Measurements from ENCODE around the gene PPFIA4.
A peak's percentile ranks its signal among the peaks of the same experiment; 100 is the strongest.

PPFIA4 gene

DNA sequence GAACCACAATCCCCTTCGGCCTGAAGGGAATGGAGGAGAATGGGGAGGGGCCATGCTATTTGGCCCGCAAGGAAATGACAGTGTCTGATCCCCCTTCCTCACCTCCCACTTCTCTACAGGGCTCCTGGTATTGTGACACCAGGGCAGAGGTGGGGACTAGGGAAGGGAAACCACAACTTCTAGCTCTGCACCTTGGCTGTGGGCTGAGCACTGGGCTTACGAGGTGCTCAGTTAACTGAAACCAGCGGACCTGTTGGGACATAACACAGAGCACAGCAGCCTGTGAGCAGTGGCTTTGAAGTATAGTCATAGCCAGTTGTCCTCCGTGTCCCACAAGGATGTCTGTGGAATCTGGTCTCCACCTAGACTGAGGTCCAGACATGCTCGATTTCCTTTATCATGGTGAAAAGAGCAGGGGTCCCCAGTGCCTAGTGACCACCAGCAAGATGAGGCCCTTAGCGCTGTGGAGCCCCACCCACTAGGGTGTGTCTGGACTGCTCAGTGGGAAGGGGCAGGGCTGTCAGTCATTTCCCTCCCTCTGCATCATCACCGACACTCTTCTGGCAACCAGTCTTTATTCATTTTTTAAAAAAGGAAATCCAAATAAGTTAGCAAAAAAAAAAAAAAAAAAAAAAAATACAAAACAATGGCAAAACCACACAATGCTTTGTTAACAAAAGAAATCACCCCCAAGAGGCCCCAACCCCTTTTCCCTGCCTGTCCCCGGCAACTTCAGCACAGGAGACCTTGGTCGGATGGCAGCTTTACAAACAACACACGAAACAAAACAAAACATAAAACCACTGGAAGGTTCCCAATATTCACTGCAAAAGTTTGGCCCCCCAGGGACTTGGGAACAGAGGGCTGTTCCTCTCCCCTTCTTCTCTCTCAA, 56.5 kb downstream of the PPFIA4 start:
- no peak for DNase-seq (ENCODE audit: low spot score)

DNA sequence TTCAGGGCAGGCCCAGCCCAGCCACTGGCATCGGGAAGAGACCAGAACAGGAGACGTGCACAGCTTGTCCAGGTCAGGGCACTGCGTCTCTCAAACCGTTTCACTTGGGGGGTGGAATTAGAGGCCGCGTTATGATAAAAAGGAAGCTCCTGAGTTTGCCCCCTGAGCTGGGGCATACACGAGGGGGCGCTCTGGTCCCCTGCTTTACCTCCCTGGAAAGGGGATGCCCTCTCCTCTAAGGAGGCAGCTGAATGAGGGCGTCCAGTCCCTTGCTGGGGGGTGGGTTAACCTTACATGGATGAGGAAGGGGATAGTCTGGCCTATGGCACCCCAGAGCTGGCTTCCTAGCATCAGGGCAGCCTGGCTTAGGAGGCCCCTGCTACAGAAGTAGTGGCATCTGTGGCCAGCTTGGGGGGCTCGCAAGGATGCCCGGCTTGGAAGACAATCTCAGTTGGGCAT, 57.2 kb downstream of the PPFIA4 start:
- no peak for DNase-seq (ENCODE audit: low spot score)

DNA sequence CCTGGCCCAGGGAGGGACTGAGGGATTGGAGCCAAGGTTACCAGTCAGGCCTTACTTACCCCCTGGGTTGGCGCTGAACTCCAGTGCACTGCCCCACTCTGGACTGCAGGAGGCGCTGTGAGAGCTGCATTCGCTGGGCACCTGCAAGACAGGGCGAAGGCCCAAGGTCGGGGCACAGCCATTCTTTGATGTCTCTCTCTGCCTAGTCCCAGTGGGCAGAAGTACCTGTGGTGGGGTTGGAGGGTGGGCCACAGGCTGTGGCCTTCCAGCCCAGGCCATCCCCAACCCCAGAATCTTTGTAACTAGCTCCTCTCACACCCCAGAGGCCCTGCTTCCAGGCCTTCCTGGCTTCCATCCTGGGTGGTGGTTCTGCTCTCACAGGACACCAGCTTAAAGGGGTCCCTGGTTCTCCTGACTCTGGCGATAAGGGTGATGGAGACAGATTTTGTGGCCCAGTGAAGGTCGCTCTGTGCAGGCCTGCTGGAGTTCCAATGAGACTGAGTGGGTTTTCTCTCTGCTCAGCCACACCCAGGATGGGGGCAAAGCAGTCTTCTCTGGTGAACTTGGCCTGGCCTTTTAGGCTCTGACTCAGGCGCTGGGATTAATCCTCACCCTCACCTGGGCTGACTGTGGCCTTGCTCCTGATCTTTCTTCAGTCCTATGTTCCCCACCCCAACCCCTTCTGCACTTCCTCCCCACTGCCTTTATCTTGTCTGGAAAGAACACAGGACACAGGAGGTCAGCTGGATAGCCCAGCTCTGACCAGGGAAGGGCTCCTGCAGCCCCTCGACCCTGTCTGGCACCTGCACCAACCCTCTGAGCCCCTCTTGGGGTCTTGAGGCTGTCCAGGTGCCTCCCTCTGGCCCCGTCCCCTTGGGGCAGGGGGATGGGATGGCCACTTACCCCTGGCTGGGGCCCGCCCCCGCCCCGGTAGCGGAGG, 58.6 kb downstream of the PPFIA4 start:
- DNase-seq (ENCODE audit: low spot score), result peak; percentile 48

DNA sequence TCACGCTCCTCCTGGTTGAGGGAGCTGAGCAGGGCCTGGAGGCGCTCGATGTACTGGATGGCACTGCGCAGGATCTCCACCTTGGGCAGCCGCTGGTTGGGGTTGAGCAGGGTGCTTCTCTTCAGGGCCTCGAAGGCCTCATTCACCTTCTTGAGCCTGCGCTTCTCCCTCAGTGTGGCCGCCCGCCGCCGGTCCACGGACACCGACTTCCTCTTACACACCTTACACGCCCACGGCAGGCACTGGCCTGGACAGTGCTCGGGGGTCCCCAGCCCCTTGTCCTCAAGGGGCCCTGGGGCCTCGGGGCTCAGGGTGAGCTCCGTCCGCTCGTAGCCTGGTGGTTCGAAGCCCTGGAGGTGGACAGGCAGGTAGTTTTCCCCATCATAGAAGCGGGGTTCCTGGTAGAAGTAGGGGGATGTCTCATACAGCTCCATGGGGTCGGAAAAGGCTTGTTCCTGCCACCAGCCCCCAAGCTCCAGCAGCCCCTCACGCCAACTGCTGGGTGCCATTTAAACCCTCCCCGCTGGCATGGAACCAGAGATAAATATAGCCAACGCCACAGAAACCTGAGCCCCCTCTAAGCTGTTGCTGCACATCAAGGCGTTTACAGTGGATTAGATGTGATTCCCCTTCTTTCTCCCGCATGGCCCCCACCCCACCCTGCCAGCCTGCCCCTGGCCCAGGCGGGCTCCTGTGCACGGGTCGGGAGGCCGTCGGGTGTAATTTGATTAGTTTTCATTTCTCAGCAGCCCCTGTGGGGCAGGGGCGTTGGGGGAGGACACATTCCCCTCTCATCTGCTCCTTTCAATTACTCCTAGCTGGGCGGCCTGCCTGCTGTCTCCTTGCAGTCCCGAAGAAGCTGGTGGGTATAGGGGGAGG, 59.5 kb downstream of the PPFIA4 start, which contains the start of gene MYOG:
Gene MYOG (minus strand): TSS at position 485 of the 879 bp plus-strand sequence. CDS start 51 bp downstream, at position 434.
- no peak for DNase-seq (ENCODE audit: low spot score)

DNA sequence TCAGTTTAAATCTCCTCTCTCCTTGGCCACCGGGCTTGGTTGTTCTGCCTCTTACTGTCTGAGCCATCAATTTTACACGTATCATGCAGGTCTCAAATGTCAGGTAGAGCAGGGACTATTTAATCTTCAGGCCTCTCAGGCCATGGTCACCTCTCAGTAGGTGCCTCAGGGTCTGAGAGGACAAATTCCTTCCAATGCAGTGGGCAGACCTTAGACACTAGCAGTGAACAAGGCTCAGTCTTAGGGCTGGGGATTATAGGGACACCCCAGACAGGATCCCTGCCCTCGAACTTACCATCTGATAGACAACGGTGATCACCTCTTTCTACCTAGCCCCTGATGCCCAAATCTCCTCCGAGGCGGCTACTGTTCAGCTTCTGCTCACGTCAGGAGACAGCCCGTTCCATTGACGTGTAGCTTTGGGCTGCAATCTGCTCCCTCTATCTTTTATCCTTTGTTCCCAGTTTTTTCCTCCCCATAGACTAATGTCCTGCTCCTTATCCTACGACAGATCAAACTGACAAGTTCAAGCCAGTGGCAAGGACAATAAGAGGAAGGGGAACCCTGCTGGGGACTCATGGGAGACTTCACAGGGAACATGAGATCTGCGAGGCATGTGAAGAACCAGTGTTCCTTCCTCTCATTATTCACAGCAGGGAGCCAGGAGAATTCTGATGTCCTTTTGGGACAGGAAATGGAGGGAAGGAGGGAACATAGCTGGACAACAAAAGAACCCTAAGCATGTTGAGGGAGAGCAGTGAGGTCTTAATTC, 60.9 kb downstream of the PPFIA4 start:
- no peak for DNase-seq (ENCODE audit: low spot score)

DNA sequence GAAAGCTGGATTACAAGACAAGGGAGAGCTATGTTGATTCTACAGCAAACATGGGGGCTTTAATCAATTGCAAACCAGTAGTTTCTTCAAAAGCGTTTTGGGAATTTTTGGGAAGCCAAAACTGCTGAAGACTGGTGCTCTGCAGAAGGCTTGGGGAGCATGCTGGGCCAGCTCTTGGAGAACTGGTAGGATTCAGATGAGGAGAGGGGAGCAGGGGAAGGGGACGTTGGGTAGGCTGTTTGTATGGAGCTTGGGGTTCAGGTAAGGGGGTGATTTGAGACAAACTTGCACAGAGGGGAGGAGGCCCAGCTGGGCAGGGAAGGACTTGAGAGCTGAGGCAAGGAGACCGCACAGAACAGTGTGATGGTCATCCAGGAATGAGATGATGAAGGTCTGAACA, 62.1 kb downstream of the PPFIA4 start:
- DNase-seq (ENCODE audit: low spot score), result no peak

DNA sequence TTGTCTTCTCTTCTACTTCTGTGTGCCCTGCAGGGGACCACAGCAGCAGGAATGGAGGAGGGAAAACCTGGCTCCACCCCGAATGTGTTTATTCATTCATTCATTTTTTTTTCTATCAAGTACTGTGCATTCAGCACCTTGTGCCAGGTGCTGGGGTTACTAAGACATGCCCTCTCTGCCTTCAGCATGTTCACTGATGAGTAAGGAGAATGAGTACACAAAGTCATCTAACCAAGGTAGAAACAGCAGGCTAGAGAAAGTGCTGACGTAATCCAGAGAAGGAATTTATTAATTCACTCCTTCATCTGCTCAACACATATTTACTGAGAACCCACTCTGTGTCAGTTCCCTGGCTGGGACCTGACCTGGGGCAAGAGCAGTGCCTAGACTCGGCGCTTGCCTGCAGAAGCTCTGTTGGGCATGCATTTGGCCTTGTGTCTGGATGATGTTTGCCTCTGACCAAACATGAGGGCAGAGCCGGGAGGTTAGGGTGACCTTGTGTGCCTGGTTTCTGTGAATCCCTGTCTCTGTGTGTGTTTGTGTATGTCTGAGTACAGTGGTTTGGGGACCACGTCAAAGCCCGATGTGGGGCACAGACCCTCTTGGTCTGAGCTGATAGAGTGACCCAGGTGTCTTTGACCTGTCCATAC, 62.8 kb downstream of the PPFIA4 start:
- no peak for DNase-seq (ENCODE audit: low spot score)

DNA sequence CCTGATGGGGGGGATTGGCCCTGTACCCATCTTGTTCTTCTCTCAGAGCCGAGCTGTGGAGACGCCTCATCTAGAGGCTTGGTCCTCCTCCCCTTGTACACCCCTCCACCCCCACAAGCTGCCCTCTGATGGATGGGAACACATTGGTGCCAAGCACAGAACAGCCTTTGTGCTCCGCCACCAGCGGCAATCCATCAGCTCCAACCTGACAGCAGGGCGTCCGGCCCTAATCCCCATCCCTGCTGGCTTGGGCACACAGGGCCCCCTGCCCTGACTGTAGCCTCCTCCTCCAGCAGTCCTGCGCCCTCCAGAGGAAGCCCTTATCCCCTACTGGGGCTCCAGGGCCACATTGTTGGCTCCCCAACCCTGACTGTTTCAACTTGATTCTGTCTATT, 63.4 kb downstream of the PPFIA4 start:
- no peak for DNase-seq (ENCODE audit: low spot score)

DNA sequence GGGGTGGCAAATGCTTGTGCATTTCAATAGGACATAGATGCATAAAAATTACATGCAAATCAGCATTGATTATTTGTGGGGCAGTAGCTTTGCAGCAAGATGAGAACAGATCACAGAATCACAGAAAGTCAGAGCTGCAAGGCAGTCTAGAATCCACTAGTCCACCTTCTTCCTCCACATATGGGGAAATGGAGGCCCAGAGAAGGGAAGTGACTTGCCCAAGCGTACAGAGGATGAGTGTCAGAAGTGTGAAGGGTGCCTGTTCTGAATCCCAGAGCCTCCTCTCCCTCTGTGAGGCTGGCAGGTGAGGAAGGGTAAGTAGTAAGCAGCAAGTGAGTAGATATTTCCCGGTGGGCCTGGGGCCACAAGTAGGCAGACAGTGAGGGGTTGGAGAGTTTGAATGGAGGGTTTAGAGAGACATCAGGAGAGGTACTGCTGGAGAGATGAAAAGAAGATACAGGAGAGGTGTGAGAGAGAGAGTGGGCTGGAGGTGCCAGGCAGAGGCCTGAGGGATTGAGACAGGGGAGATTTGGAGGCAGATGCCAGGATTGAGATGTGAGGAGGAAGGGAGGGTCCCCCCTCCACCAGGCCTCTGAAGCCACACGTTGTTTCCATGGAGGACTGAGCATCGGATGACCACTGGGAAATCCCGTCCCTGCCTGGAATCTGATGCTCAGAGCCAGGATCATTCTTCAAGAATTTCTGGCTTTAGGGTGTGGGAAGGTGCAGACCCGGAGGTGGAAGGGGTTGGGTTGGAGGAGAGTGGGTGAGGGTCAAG, 64.3 kb downstream of the PPFIA4 start:
- no peak for DNase-seq (ENCODE audit: low spot score)

DNA sequence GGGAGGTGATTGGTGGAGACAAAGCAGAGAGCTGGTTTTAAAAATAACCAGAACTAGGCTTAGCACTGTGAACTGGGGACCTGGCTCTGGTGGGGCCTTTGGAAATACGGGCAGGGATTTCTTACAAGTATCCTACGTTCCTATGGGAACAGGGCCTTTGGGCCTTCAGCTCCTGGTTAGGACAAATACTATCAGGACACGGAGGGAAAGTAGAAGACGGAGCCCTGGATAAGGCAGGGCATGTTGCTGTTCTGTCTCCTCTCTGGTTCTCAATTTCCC, 64.8 kb downstream of the PPFIA4 start:
- no peak for DNase-seq (ENCODE audit: low spot score)

DNA sequence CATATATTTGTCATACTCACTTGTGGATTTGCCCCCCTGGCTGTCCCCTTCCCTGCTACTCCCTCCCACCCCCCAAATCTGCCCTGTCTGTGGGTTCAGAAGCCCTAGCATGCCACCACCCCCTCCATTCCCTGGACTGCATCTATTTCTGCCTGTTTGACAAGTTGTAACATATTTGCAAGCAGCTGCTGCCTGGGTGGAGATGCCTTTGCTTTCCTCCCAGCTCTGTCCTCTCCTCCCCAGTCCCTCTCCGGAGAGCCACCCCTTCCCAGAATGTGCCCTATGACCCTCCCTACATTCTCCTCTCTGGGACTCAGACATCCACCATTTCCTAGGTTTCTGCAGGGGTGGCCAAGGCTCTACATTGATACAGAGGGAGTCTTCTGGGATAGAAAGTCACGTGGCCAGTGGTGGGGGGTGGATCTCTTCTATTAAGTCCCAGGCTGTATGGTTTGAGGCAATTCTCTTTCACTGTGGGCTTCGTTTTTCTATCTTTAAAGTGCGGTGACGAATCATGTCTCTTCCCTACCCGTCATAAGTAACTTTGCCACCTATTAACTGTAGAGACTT, 65.6 kb downstream of the PPFIA4 start:
- DNase-seq (ENCODE audit: low spot score), result no peak

DNA sequence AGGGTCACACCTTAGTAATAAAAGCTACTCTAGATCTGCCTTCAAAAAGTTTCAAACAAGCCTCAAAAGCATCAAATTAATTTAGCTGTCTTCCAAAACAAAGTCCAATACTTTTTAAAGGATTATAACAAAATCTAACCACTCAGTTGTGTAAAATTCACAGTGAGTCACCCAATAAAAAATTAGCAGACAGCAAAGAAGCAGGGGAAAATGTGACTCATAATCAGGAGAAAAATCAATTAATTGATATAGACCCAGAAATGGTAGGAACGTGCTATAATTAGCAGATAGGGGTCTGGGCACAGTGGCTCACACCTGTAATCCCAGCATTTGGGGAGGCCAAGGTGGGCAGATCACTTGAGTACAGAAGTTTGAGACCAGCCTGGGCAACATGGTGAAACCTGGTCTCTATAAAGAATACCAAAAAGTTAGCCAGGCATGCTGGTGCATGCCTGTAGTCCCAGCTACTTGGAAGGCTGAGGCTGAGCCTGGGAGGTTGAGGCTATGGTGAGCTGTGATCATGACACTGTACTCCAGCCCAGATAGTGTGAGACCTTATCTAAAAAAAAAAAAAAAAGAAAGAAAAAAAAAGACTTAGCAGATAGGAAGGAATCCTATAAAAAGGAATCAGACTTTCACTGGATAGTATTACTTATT, 67.6 kb downstream of the PPFIA4 start:
- DNase-seq (ENCODE audit: low spot score), result no peak

DNA sequence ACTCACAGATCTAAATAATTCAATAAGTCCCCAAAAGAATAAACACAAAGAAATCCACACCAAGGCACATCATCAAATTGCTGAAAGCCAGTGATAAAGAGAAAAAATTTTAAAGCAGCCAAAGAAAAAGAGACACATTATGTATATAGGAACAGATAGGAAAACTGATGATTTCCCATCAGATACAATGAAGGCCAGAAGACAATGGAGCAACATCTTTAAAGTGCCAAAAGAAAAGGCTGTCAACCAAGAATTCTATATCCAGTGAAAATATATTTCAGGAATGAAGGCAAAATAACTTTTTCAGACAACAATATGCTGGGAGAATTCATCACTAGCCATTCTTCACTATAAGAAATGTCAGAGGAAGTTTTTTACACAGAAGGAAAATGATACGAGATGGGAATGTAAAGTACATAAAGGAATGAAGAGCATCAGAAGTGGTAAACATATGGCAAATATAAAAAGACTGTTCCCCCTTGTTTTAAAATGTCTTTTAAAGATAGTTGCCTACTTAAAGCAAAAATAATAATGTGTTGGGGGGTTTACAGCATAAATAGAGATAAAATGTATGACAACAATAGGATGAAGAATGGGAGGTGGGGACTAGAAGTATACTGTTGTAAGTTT, 68.9 kb downstream of the PPFIA4 start:
- no peak for DNase-seq (ENCODE audit: low spot score)

DNA sequence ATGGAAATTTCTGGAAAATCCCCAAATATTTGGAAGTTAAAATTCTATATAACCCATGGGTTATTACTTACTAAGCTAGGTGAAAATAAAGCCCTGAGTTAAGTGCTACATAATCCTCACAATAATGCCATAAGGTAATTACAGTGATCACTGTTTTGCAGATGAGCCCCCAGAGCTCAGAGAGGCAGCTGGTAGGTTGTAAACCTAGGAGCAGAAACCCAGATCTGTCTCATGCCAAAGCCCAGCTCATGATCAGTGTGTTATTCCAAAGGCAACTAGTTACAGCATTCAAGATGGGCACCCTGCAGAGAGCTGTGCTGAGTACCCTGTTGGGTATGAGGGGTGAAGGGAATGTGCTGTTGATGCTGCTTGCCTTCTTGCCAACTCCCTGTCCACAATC, 70.3 kb downstream of the PPFIA4 start:
- DNase-seq (ENCODE audit: low spot score), result no peak

DNA sequence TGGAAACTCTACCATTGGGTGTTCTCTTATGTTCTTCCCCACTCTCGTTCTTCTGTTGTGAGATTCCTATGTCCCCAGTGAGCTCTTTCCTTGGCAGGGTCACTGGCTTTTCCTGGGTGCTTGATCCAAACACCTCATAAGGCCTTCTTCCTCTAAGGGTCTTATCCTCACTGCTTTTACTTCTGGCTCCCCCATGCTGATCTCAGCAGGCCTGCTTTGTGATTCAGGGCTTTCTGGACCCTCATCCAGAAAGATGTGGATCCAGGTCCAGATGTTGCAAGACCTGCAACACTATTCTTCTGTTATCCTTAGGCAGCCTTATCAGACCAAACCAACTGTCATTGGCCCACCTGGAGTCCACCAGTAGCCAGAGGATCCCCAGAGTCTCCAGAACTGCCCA, 70.7 kb downstream of the PPFIA4 start:
- no peak for DNase-seq (ENCODE audit: low spot score)

DNA sequence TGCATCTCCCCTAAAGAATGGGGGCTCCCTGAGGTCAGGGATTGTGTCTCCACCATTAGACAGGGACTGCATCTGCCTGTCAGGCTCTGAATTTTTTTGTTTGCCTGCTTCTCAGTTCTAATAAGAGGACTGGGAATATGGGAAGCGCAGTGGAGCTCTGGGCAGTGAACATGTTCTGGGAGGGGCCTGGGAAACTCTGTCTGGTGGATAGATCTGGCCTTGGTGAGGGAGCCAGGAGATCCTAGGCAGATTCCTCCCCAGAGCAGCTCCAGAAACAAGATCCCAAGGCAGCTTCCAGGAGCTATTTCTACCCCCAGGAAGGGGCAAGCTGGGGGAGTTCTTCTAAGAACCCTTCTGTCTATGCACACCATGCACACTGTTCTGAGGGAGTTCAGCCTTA, 72.2 kb downstream of the PPFIA4 start:
- no peak for DNase-seq (ENCODE audit: low spot score)

DNA sequence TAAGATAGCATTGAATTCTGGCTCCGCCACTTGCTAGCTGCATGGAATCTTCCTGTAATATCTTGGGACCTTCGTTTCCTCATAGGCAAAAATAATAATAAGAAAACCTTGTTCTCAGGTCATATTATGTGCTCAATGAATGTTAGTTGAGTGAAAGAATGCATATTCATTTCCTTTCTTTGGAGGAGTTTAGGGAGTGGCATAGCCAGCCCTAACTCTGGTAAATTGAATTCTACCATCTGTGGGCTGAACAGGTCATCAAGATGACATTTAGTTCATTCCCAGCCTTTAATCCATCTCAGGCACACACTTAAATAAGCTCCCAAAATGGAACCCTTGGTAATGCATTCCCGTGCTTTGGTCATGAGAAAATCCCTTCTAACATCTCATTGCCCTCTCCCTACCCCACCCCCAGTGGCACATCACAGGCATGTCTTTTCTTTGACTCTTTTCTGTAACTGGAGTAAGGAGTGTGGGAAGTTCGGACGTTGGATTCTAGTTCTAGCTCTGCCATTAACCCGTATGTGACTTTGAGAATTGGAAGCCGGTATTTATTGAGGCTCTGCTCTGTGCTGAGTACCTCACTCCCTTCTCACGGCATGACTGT, 72.7 kb downstream of the PPFIA4 start:
- no peak for DNase-seq (ENCODE audit: low spot score)

All from GM03348 (cell line).